Choroid plexus epithelial cell (primary cell): ENCODE results near the gene TENT4A.

Source experiments
- DNase-seq: peaks from one replicate; pipeline ENCODE4 v3.0.0-alpha.2; 2010; ENCODE audit warnings: low read depth
- H3K4me3 ChIP-seq: 2 replicates; pipeline ENCODE4 v1.5.1; 2011; ENCODE audit warnings: low read depth, mild to moderate bottlenecking, control low read depth, low read length, moderate library complexity
- TF ChIP-seq, protein P1 (sequence below): conservative IDR thresholded peaks from 2 replicates; pipeline ENCODE4 v1.5.1; 2011; ENCODE audit warnings: low read depth, mild to moderate bottlenecking, control low read depth, inconsistent platforms, low read length, moderate library complexity

Gene TENT4A

GRCh38 chr5:6731465-6732237, 18.4 kb downstream of the TENT4A start:
- DNase-seq = peak; percentile 41
- H3K4me3 ChIP-seq = no peak overlapping the region
- TF ChIP-seq, protein P1, sequence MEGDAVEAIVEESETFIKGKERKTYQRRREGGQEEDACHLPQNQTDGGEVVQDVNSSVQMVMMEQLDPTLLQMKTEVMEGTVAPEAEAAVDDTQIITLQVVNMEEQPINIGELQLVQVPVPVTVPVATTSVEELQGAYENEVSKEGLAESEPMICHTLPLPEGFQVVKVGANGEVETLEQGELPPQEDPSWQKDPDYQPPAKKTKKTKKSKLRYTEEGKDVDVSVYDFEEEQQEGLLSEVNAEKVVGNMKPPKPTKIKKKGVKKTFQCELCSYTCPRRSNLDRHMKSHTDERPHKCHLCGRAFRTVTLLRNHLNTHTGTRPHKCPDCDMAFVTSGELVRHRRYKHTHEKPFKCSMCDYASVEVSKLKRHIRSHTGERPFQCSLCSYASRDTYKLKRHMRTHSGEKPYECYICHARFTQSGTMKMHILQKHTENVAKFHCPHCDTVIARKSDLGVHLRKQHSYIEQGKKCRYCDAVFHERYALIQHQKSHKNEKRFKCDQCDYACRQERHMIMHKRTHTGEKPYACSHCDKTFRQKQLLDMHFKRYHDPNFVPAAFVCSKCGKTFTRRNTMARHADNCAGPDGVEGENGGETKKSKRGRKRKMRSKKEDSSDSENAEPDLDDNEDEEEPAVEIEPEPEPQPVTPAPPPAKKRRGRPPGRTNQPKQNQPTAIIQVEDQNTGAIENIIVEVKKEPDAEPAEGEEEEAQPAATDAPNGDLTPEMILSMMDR = no peak

GRCh38 chr5:6732634-6733410, 19.6 kb downstream of the TENT4A start:
- peak overlapping the region; percentile 15 for H3K4me3 ChIP-seq
- TF ChIP-seq, protein P1 = no peak
- peak; percentile 64 for DNase-seq

DNA sequence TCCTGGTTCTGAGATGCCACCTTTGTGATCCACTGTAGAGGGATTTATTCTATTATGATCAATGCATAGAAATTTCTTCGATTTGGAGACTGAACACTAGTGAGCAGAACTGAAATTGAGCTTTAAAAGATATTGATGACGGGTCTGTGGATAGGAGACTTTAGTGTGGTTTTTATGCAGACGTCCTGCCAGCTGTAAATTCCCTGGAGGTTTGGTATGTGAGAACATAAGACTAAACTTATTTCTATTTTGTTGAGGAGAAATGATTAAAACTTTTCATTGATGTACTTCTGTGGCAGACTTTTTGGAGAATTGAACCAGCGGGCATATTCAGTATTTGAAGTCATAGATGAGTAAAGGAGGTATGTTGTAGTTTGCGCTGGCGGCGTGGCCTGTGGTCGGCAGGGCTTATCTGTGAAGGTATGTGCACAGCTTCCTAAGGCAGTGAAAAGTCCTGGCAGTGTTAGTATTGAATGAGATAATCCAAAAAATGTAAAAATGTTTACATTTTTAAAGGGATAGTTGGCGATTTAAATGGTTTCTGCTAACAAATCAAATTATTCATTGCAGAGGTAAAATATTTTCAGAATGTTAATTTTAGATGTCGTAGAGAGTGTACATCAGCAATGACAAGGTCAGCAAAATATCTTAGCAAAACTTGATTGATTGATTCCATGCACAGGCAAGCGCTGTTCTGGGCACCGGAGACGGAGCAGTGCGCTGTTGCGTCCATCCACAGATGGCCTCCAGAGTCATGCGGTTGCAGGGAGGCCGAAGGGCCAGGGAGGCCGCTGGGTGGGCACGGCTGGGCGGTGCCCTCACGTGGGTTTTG, 20.4 kb downstream of the TENT4A start:
- H3K4me3 ChIP-seq = no peak overlapping the region
- peak; percentile 76 for DNase-seq
- TF ChIP-seq, protein P1 = no peak

DNA sequence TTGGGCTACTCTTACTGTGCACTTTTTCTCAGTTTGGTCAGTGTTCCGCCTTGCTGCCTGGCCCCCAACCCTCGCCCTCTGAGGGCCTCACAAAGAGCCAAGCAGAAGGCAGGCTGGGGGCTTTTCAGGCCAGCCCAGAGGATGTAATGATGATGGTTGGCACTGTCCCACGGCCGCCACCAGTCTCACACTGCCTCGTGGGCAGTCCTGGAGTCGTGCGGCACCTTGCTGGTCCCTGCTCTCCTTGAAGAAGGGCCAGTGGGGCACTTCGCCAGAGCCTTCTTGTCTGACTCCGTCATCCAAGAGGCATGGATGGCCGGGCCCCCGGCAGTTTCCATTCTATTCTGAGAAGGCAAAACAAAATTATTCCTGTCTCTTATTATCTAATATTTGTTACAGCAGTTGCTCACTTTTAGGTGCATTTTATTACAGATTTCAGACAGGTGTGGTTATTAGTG, 21.0 kb downstream of the TENT4A start:
- TF ChIP-seq, protein P1 = no peak
- DNase-seq = peak; percentile 36
- no peak overlapping the region for H3K4me3 ChIP-seq

GRCh38 chr5:6734781-6735180, 21.5 kb downstream of the TENT4A start:
- TF ChIP-seq, protein P1 = no peak
- no peak overlapping the region for H3K4me3 ChIP-seq
- DNase-seq = no peak

- TF ChIP-seq, protein P1 = no peak
- H3K4me3 ChIP-seq = no peak overlapping the region
- no peak for DNase-seq
Measured at GRCh38 chr5:6736106-6736505, 22.9 kb downstream of the TENT4A start.
